ACHN (cell line): ENCODE results near the gene ZNF341.
"Not testable (repeated sequence)": the region's sequence is repeated elsewhere in the genome, so short reads cannot be mapped to it uniquely, and the experiment has no call there.

Experiments used
- DNase-seq: peaks from one replicate; pipeline ENCODE4 v3.0.0-alpha.2; 2015
- in situ Hi-C: cut with HindIII; loops from 2 replicates; pipeline ENCODE4 v1.10.0; 2017; ENCODE audit warnings: low sequenced_read_pairs, low pct_ligation_motif_present, low pct_unique_long_range_greater_than_20kb

Gene ZNF341

DNA sequence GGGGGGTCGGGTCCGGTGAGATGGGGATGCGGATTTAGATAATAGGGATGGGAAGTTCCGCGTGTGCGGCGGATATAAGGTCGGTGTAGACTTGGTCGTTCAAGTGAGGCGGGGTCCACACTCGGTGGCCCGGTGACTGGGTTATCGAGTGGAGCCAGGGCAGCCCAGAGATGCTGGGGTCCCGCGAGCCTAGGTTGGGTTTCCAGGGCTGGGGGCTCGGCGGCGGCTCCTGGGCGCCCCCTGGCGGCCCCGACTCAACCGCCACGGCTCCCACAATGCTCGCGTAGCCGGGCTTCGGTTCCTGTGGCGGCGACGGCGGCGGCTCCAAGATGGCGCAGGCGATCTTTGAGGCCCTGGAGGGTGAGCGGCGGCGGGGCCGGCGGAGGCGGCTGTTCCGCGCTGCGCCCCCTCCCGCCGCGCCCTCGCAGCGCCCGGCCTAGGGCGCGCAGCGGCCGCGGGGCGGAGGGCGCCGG lies at the start of gene ZNF341:
Gene ZNF341, plus strand, starts transcription at position 304 of the 473 bp plus-strand sequence. Its CDS starts 26 bp downstream, at position 330.
- peak; percentile 85 for DNase-seq

DNA sequence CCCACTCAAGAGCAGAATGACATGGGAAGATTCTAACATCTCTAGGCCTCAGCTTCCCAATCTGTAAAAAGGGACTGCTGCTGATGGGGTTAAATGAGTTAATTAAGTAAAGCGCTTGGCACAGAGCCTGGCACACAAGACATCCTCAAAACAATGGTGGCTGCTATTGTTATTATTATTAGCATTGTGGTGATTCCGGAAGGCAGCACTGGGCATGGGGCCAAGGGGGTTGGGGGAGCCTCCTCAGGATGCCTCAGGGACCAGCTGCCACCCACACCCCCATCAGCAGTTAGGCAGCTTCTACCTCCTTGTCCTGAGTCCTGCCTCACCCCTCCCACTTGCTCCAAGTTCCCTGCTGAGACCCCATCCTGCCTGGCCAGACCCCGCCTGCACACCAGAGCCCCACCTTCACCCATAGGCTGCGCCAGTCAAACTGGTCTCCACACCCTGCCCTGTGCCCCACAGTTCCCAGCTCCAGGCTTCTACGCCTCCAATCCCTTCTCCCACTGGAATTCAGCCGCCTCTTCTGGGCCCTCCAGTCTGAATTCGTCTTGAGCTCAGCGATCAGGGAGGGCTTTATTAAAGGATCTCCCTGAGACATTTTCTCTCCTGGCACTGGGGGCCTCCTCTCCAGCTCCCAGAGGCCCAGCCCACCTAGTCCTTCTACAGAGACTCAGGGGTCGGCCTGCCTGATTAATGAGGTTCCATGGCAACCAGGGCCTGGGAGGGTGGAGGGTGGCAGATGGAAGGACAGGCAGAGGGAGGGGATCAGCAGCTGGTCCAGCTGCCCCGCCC lies 47.1 kb upstream of the ZNF341 start:
- DNase-seq = no peak
- in situ Hi-C loops = no loop called here

More for the DNA sequence above, at the start of gene ZNF341:
- in situ Hi-C loops = no loop called here

DNA sequence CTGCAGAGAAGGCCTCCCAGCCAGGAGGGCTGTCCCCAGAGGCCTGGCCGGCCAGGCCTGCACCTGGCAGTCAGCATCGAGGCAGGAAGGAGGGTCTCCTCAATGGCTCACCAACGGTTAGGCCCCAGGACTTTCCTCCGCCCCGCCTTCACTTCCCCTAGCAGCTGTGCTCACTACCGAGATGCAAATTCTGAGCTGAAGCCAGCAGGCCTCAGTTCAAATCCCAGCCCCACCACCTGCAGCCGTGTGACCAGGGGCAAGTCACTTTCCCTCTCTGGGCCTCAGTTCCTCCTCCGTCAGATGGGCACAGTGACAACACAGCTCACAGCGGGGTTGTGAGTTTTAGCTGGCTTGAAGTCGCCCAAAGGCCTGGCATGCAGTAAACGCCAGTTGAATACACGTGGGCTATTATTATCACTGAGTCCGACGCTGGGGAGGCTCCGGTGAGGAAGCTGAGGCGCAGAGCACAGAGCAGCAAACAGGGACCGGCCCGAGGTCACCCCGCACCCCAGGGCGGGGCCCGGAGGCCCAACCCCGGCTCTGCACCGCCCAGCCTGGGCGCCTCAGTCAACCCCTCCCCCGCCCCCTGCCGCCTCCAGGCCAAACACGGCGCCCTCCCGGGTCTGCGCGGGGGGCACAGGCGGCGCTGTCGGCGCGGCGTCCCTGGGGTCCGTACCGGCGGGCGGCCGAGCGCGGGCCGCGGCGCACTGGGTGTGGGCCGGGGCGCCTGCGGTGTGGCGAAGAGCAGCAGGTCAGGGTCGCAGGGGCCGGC lies 46.3 kb upstream of the ZNF341 start:
- in situ Hi-C loops = no loop called here
- peak; percentile 26 for DNase-seq

DNA sequence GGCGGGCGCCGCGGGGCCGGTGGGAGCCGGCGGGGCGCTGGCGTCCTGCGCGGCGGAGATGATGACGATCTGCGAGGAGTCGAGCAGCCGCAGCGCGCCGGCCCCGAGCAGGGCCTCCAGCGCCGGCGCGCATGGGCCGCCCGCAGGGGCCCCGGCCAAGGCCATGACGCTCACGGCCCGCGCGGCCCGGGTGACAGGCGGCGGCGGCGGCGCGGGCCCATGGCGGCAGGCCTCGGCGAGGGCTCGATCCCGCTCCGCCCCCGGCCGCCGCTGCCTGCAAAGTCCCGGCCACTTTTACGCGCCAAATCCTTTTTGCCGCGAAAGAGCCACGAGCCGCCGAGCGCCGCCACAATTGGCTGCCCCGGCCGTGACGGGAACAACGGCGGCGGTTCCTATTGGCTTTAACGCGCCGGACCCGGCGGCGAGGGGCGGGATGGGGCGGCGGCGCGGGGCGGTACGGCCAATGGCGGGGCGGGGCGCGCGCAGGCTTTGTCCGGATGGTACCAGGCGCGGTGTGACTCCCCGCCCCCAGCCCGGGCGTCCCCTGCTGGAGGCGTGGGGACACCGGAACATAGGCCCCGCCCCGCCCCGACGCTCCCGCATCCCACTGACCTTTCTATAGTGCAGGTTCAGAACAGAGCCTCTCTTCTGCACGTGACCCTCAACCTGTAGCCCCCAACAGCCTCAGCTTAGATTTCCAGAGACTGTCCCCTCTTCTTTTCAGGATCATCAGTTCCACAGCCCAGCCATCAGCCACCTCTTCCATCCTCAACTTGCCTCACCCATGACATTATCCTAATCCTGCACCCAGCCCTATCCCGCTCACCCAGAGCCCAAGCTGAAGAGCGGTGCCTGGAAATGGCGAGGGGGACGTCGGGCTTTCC lies 45.5 kb upstream of the ZNF341 start, which contains the start of gene E2F1:
Gene E2F1, minus strand, starts transcription at position 286 of the 884 bp plus-strand sequence. Its CDS starts 121 bp downstream, at position 165.
- in situ Hi-C loops = no loop called here
- DNase-seq = peak; percentile 89

GRCh38 chr20:33686984-33687366 lies 44.8 kb upstream of the ZNF341 start:
- in situ Hi-C loops = no loop called here
- DNase-seq = no peak

DNA sequence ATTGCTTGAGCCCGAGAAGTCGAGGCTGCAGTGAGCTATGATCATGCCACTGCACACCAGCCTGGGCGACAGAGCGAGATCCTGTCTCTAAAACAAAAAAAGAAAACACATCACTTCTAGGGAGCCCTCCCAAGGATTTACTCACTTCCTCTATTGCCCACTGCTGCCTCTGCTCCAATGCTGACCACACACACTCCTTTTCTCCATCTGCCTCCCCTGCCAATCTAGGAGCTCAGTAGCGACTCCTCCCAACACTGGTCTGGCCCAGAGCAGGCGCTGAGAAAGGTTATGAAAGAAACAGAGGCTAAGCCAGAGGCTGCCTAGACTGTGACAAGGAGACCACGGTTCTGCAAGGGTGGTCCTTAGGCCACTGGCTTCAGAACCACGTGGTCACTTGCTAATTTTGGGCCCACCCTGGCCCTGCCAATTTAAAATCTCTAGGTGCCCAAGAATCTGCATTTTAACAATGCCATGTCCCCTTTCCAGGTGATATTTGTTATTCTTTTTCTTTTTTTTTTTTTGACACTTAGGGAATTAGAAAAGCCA lies 44.4 kb upstream of the ZNF341 start:
- in situ Hi-C loops = no loop called here
- DNase-seq = no peak

GRCh38 chr20:33687993-33688937 lies 43.5 kb upstream of the ZNF341 start:
- in situ Hi-C loops = no loop called here
- DNase-seq = no peak

- in situ Hi-C loops = no loop called here
- no peak for DNase-seq
These were observed 42.8 kb upstream of the ZNF341 start for GRCh38 chr20:33688938-33689424.

- in situ Hi-C loops = no loop called here
- no peak for DNase-seq
These were observed 42.3 kb upstream of the ZNF341 start for GRCh38 chr20:33689493-33689892.

- in situ Hi-C loops = no loop called here
- DNase-seq = peak; percentile 44
These were observed 41.8 kb upstream of the ZNF341 start for GRCh38 chr20:33689973-33690372.

DNA sequence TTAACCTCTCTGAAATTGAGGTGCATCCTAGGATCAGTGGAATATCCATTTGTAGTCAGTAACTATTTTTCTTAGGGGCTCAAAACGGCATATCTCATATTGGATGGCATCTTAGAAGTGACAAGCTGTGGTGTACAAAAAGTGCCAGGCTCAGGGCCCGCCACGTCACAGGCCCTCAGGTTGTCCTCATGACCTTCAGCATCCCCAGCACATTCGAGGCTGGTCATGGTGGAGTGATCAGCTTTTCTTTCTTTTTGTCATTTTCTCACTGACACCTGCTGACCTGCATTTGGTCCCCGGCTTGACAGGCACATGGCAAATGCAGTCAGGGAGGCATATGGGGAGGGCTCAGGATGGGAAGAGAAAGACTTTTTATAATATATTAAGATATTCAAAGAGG lies 38.5 kb upstream of the ZNF341 start:
- in situ Hi-C loops = no loop called here
- no peak for DNase-seq

GRCh38 chr20:33693741-33694638 lies 37.8 kb upstream of the ZNF341 start:
- in situ Hi-C loops = no loop called here
- no peak for DNase-seq

DNA sequence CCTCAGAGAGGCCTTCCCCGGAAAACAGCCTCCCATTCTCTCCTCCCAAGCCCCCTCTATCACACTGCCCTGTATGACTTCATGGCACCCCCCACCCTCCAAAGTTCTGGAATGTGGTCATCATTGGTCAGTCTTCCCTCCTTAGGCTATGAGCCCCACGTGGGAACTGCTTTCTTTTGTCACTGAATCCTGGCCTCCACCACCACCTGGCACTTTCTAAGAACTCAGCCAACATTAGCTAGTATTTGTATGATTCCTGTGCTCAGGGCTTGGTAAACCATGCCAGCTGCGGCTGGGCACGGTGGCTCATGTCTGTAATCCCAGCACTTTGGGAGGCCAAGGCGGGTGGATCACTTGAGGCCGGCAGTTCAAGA lies 37.2 kb upstream of the ZNF341 start:
- DNase-seq = no peak
- in situ Hi-C loops = no loop called here

GRCh38 chr20:33696448-33696847 lies 35.3 kb upstream of the ZNF341 start:
- DNase-seq = no peak
- in situ Hi-C loops = no loop called here

- no peak for DNase-seq
- in situ Hi-C loops = no loop called here
These were observed 34.7 kb upstream of the ZNF341 start for GRCh38 chr20:33697129-33697528.

- in situ Hi-C loops, DNase-seq: not testable (repeated sequence)
These were observed 32.8 kb upstream of the ZNF341 start for GRCh38 chr20:33698966-33699365.
